ENCODE results near the gene SLC25A25.
"Not testable (repeated sequence)": the region's sequence is repeated elsewhere in the genome, so short reads cannot be mapped to it uniquely, and the experiment has no call there.

The SLC25A25 gene

DNA sequence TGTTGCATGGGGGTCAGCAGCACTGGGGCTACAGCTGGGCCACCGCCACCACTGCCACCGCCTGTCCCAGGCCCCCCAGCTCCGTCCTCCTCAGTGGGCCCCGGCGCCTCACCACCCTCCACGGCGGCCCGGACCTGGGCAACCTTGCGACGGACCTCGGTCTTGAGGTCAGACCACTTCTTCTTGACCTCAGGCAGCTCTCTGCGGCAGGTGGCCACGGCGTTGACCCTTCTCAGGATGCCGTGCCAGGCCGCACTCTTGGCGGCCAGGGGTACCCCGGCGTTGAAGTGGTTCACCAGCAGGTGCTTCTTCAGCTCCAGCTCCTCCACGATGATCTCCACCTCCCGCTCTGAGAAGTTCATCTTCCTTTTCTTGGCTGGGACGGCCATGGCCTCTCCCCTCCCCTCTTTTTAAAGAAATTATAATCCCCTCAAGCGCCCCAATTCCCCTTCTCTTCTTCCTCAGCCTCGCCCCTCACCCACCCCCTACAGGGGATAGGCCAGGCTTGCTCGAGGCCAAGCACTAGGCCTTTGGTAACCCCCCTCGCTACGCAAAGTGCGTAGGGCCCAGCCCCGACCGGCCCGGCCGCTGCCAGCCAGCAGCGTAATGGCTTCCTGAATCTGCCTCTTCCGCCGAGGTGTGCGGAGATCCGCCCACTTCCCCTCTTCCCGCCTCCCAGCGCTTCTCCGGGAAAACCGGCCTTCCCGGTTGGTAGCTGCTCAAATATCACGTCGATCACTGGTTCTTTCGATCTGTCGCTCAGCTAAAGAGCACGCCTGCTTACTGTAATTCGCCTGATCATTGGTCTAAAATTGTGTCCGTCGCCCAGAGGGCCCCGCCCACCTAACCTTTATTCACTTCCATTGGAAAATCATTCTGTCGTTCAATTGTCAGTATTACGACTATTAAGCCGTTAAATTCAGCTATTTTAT lies 1.1 kb upstream of the SLC25A25 start, which contains the start of gene NAIF1:
NAIF1 (minus strand) TSS at position 608 of the 932 bp plus-strand sequence; CDS start at position 389, 219 bp downstream.
- Histone ChIP-seq H3K4me2 (ENCODE audit: low read depth, low read length, poor library complexity, severe bottlenecking) (peak within 1 kb of the TSS; percentile 96), H3K4me1 (ENCODE audit: insufficient read depth, low read length, poor library complexity, severe bottlenecking) (peaks cover 39% of the 10 kb centered on the region), H3K79me2 (ENCODE audit: insufficient read depth, low read length) (peaks cover 64% of the 10 kb centered on the region), H3K36me3 (ENCODE audit: insufficient read depth, low read length) (no peaks in the 10 kb centered on the region; the same call in 1 of the 2 replicates), H3K9me3 (ENCODE audit: insufficient read depth, low read depth, low read length) (no peaks in the 10 kb centered on the region), H2AFZ (ENCODE audit: low read length) (peak within 1 kb of the TSS; percentile 93), H4K20me1 (ENCODE audit: insufficient read depth, low read length, poor library complexity, severe bottlenecking) (peaks cover 13% of the 10 kb centered on the region), H3K9ac (ENCODE audit: low read depth, low read length, poor library complexity, severe bottlenecking) (peak within 1 kb of the TSS; percentile 89), H3K4me3 (ENCODE audit: low read length, poor library complexity, severe bottlenecking) (peak within 1 kb of the TSS; percentile 95), H3K9me2 (replicated peaks; ENCODE audit: low read depth, low read length) (no peaks in the 10 kb centered on the region), H3F3A (ENCODE audit: low read depth) (no peaks in the 10 kb centered on the region), H3K27me3 (ENCODE audit: insufficient read depth, low read length, poor library complexity, severe bottlenecking) (no peaks in the 10 kb centered on the region)
- no peak for TF ChIP-seq EZH2phosphoT487 (IDR thresholded peaks at IDR 0.05; ENCODE audit: borderline replicate concordance)
- TF ChIP-seq, protein P1, sequence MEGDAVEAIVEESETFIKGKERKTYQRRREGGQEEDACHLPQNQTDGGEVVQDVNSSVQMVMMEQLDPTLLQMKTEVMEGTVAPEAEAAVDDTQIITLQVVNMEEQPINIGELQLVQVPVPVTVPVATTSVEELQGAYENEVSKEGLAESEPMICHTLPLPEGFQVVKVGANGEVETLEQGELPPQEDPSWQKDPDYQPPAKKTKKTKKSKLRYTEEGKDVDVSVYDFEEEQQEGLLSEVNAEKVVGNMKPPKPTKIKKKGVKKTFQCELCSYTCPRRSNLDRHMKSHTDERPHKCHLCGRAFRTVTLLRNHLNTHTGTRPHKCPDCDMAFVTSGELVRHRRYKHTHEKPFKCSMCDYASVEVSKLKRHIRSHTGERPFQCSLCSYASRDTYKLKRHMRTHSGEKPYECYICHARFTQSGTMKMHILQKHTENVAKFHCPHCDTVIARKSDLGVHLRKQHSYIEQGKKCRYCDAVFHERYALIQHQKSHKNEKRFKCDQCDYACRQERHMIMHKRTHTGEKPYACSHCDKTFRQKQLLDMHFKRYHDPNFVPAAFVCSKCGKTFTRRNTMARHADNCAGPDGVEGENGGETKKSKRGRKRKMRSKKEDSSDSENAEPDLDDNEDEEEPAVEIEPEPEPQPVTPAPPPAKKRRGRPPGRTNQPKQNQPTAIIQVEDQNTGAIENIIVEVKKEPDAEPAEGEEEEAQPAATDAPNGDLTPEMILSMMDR (conservative IDR thresholded peaks at IDR 0.05; ENCODE audit: low read length) = no peak

DNA sequence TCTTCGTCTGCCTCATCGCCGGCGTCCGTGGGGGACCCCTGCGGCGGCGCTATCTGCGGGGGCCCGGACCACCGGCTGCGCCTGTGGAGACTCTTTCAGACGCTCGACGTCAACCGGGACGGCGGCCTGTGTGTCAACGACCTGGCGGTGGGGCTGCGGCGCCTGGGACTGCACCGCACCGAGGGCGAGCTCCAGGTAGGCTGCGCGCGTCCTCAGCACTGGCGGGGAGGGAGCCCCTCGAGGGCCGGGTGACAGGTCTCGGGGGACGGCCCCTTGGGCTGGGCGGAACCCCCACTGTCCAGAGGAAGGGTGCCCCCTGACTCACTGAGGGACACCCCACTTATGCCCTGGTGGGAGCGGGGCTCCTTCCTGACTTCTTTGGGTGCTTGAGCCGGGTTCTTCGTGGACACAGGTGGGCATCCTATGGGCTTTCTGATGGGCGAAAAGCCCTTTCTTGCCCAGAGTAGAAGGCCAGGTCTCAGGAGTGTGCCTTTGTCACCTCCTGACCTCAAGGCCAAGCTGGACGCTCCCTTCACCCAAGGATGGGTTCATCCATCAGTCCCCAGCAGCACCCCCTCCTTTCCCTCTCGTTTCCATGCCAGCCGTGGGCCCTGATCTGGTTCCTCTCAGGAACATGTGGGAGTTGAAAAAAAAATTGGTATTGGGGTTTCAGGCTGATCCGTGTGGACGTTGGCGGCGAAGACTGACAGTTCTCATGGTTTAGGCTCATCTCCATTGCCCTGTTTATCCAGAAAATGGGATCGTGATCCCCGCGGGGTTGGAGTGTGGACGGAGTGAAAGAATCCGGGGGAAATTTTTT lies 564 bp downstream of the SLC25A25 start:
- Histone ChIP-seq H3K9me2 (replicated peaks; ENCODE audit: low read depth, low read length) (no peaks in the 10 kb centered on the region), H3K36me3 (ENCODE audit: insufficient read depth, low read length) (no peaks in the 10 kb centered on the region), H3K4me1 (ENCODE audit: insufficient read depth, low read length, poor library complexity, severe bottlenecking) (peaks cover 44% of the 10 kb centered on the region), H3F3A (ENCODE audit: low read depth) (peaks cover 9% of the 10 kb centered on the region; the same call in 1 of the 2 replicates), H2AFZ (ENCODE audit: low read length) (0 out of 2 replicates have a peak overlapping the region, but pooled peaks have one; percentile 2), H3K27me3 (ENCODE audit: insufficient read depth, low read length, poor library complexity, severe bottlenecking) (no peaks in the 10 kb centered on the region), H3K9me3 (ENCODE audit: insufficient read depth, low read depth, low read length) (no peaks in the 10 kb centered on the region), H3K9ac (ENCODE audit: low read depth, low read length, poor library complexity, severe bottlenecking) (peak overlapping the region; percentile 89), H4K20me1 (ENCODE audit: insufficient read depth, low read length, poor library complexity, severe bottlenecking) (peaks cover 13% of the 10 kb centered on the region), H3K4me2 (ENCODE audit: low read depth, low read length, poor library complexity, severe bottlenecking) (peak overlapping the region; percentile 96), H3K79me2 (ENCODE audit: insufficient read depth, low read length) (peaks cover 80% of the 10 kb centered on the region), H3K4me3 (ENCODE audit: low read length, poor library complexity, severe bottlenecking) (peak overlapping the region; percentile 95)
- TF ChIP-seq EZH2phosphoT487 (IDR thresholded peaks at IDR 0.05; ENCODE audit: borderline replicate concordance) = no peak
- TF ChIP-seq, protein P1 (conservative IDR thresholded peaks at IDR 0.05; ENCODE audit: low read length) = no peak

DNA sequence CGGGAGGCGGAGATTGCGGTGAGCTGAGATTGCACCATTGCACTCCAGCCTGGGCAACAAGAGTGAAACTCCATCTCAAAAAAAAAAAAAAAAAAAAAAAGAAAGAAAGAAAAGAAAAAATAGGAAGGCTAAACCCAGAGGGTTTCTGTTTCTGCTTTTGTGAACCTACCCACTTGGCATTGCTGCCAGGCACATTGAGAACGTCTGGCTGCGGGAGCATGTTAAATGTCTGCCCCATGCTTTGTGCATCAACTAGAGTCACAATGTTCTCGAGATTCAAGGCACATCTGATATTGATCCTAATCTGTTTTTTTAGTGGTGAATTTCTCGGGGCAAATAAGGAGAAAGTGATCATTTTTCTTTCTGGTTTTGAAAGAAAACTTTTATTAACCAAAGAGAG lies 2.8 kb downstream of the SLC25A25 start:
- Histone ChIP-seq H3K4me1 (ENCODE audit: insufficient read depth, low read length, poor library complexity, severe bottlenecking) (peaks cover 42% of the 10 kb centered on the region), H3K9ac (ENCODE audit: low read depth, low read length, poor library complexity, severe bottlenecking) (peak overlapping the region; percentile 80), H3F3A (ENCODE audit: low read depth) (peaks cover 9% of the 10 kb centered on the region; the same call in 1 of the 2 replicates), H3K4me2 (ENCODE audit: low read depth, low read length, poor library complexity, severe bottlenecking) (peak overlapping the region; percentile 90), H4K20me1 (ENCODE audit: insufficient read depth, low read length, poor library complexity, severe bottlenecking) (peaks cover 13% of the 10 kb centered on the region), H3K9me3 (ENCODE audit: insufficient read depth, low read depth, low read length) (no peaks in the 10 kb centered on the region), H3K9me2 (replicated peaks; ENCODE audit: low read depth, low read length) (no peaks in the 10 kb centered on the region), H3K36me3 (ENCODE audit: insufficient read depth, low read length) (no peaks in the 10 kb centered on the region), H3K79me2 (ENCODE audit: insufficient read depth, low read length) (peaks cover 87% of the 10 kb centered on the region), H3K27me3 (ENCODE audit: insufficient read depth, low read length, poor library complexity, severe bottlenecking) (no peaks in the 10 kb centered on the region), H2AFZ (ENCODE audit: low read length) (no peak overlapping the region), H3K4me3 (ENCODE audit: low read length, poor library complexity, severe bottlenecking) (peak overlapping the region; percentile 77)
- TF ChIP-seq, protein P1 (conservative IDR thresholded peaks at IDR 0.05; ENCODE audit: low read length) = no peak
- no peak for TF ChIP-seq EZH2phosphoT487 (IDR thresholded peaks at IDR 0.05; ENCODE audit: borderline replicate concordance)

DNA sequence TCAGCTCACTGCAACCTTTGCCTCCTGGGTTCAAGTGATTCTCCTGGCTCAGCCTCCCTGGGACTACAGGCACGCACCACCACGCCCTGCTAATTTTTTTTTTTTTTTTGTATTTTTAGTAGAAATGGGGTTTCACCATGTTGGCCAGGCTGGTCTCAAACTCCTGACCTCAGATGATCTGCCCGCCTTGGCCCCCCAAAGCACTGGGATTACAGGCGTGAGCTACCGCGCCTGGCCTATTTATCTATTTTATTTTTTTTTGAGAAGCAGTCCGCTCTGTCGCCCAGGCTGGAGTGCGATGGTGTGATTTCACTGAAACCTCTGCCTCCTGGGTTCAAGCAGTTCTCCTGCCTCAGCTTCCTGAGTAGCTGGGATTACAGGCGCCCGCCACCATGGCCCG lies 3.4 kb downstream of the SLC25A25 start:
- H3K79me2 ChIP-seq (ENCODE audit: insufficient read depth, low read length) = peaks cover 85% of the 10 kb centered on the region
- peaks cover 13% of the 10 kb centered on the region for H4K20me1 ChIP-seq (ENCODE audit: insufficient read depth, low read length, poor library complexity, severe bottlenecking)
- H3K4me3 ChIP-seq (ENCODE audit: low read length, poor library complexity, severe bottlenecking) = peak overlapping the region; percentile 77
- not testable (repeated sequence) for H3K9me3 ChIP-seq (ENCODE audit: insufficient read depth, low read depth, low read length); H2AFZ ChIP-seq (ENCODE audit: low read length); H3K36me3 ChIP-seq (ENCODE audit: insufficient read depth, low read length); H3K27me3 ChIP-seq (ENCODE audit: insufficient read depth, low read length, poor library complexity, severe bottlenecking); H3F3A ChIP-seq (ENCODE audit: low read depth); H3K9me2 ChIP-seq (replicated peaks; ENCODE audit: low read depth, low read length)
- H3K9ac ChIP-seq (ENCODE audit: low read depth, low read length, poor library complexity, severe bottlenecking) = peak overlapping the region; percentile 80
- peak overlapping the region; percentile 90 for H3K4me2 ChIP-seq (ENCODE audit: low read depth, low read length, poor library complexity, severe bottlenecking)
- H3K4me1 ChIP-seq (ENCODE audit: insufficient read depth, low read length, poor library complexity, severe bottlenecking) = peaks cover 36% of the 10 kb centered on the region

All from Loucy (cell line).